Liver (tissue), 3 donors: ENCODE results near the gene DIP2C.

Experiments
- JUND ChIP-seq, 2 donors: IDR thresholded peaks; 2 replicates each; pipeline ENCODE4 v1.6.1; 2016; ENCODE audit warnings: antibody characterized with exemption in 2 of 2
- RAD21 ChIP-seq, 2 donors: IDR thresholded peaks; 2 replicates each; pipeline ENCODE4 v1.6.1; 2016; ENCODE audit warnings: antibody characterized with exemption in 2 of 2, mild to moderate bottlenecking in 2 of 2
- YY1 ChIP-seq: IDR thresholded peaks from 2 replicates; pipeline ENCODE4 v1.6.1; 2016; ENCODE audit warnings: antibody characterized with exemption, mild to moderate bottlenecking
- TF ChIP-seq, protein P1 (sequence below): fragments of 150-350 bp; IDR thresholded peaks from 2 replicates; pipeline ENCODE4 v1.5.1; 2017; ENCODE audit warnings: improper control_type of control experiment, low read depth, low read length; ENCODE audit not compliant: missing input control
- TF ChIP-seq, protein P2 (sequence below): IDR thresholded peaks from 2 replicates; pipeline ENCODE4 v1.6.1; 2016; ENCODE audit warnings: antibody characterized with exemption
- donor health status: healthy.
- donor health status: healthy.

DNA sequence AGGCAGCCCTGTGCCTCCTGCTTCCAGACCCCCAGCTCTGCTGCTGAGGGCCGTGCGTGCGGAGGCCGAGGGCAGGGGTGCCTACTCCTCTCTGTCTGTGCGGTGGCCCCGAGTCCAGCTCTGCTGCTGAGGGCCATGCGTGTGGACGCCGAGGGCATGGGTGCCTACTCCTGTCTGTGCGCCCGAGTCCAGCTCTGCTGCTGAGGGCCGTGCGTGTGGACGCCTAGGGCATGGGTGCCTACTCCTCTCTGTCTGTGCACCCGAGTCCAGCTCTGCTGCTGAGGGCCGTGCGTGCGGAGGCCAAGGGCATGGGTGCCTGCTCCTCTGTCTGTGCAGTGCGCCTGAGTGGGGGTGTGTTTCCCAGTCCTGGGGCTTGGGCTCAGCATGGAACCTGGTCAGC lies 411.5 kb downstream of the DIP2C start:
- TF ChIP-seq RAD21 (IDR thresholded peaks at IDR 0.05) (no peak), JUND (IDR thresholded peaks at IDR 0.05) (no peak), YY1 (no peak)
- TF ChIP-seq, protein P1, sequence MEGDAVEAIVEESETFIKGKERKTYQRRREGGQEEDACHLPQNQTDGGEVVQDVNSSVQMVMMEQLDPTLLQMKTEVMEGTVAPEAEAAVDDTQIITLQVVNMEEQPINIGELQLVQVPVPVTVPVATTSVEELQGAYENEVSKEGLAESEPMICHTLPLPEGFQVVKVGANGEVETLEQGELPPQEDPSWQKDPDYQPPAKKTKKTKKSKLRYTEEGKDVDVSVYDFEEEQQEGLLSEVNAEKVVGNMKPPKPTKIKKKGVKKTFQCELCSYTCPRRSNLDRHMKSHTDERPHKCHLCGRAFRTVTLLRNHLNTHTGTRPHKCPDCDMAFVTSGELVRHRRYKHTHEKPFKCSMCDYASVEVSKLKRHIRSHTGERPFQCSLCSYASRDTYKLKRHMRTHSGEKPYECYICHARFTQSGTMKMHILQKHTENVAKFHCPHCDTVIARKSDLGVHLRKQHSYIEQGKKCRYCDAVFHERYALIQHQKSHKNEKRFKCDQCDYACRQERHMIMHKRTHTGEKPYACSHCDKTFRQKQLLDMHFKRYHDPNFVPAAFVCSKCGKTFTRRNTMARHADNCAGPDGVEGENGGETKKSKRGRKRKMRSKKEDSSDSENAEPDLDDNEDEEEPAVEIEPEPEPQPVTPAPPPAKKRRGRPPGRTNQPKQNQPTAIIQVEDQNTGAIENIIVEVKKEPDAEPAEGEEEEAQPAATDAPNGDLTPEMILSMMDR, result no peak
- TF ChIP-seq, protein P2, sequence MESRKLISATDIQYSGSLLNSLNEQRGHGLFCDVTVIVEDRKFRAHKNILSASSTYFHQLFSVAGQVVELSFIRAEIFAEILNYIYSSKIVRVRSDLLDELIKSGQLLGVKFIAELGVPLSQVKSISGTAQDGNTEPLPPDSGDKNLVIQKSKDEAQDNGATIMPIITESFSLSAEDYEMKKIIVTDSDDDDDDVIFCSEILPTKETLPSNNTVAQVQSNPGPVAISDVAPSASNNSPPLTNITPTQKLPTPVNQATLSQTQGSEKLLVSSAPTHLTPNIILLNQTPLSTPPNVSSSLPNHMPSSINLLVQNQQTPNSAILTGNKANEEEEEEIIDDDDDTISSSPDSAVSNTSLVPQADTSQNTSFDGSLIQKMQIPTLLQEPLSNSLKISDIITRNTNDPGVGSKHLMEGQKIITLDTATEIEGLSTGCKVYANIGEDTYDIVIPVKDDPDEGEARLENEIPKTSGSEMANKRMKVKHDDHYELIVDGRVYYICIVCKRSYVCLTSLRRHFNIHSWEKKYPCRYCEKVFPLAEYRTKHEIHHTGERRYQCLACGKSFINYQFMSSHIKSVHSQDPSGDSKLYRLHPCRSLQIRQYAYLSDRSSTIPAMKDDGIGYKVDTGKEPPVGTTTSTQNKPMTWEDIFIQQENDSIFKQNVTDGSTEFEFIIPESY, result no peak
